ENCODE data around the gene KLHL2. TPM values are rescaled to one million over a fixed set of nuclear protein-coding genes. Genes with fewer than 3 reads are reported as not detected.
A peak's percentile ranks its signal among the peaks of the same experiment; 100 is the strongest.
"Not testable (repeated sequence)": the region's sequence is repeated elsewhere in the genome, so short reads cannot be mapped to it uniquely, and the experiment has no call there.

Gene KLHL2
- total RNA-seq, 2 experiments from 2014 or later = 36.8 to 39.2 TPM

DNA sequence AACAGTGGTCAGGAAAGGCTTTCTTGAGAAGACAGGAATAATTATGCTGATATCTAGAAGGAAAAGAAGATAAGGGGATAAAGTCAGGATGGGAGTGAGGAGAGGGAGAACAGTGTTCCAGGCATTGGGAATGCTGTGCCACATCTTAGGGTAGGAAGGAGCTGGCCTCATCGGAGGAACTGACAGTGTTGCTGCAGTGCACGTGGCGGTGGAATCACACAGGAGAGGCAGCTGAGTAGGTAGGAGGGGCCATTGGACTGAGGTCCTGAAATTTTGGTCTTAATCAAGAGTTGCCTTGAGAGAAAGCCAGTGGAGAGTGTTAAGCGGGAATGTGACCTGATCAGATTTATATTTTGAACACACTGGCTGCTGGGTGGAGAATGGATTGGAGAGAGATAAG, 13.9 kb downstream of the KLHL2 start:
- H3K4me3 Mint-ChIP-seq; DNase-seq; H3K9me3 Mint-ChIP-seq; CTCF ChIA-PET; H3K27me3 Mint-ChIP-seq (ENCODE audit: low read depth); intact Hi-C loops (cut with micrococcal nuclease): not testable (repeated sequence)
- peaks cover 38% of the 10 kb centered on the region for H3K36me3 Mint-ChIP-seq (ENCODE audit: low read depth)
- peaks cover 52% of the 10 kb centered on the region for H3K4me1 Mint-ChIP-seq (ENCODE audit: low read depth)
- peak overlapping the region; percentile 64 for H3K27ac Mint-ChIP-seq

DNA sequence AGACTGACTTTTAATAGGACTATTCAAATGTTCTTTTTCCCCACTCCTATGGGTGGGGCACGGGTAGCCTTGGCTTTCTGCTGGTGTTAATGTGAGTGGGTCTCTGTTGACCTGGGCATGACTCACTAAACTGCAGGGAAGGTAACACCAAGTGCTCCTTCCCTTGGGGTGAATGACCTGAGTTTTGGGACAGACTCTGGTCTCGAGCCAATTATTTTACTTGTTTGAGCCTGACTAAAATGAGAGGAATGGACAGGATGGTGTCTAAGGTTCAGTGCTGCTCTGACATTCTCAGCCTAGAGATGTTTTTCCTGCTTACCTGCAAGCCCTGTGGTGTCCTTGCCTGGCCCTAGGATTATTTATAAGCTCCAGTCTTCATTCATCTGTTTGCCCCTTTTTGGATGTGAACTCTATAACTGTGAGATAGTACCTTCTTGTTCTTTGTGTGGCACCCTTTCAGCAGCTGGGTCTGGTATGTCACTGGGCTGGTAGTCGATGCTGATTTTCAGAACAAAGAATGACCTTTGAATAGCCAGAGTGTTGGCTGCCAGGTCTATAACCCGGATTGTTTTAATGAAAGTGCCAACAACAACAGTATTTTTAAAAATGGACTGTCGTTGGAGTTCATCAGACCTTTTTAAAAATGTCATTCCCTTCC, 14.8 kb downstream of the KLHL2 start:
- DNase-seq; CTCF ChIA-PET; H3K9me3 Mint-ChIP-seq; H3K27me3 Mint-ChIP-seq (ENCODE audit: low read depth); H3K4me3 Mint-ChIP-seq; intact Hi-C loops (cut with micrococcal nuclease): not testable (repeated sequence)
- H3K27ac Mint-ChIP-seq = peak overlapping the region; percentile 85
- peaks cover 44% of the 10 kb centered on the region for H3K4me1 Mint-ChIP-seq (ENCODE audit: low read depth)
- peaks cover 38% of the 10 kb centered on the region for H3K36me3 Mint-ChIP-seq (ENCODE audit: low read depth)

DNA sequence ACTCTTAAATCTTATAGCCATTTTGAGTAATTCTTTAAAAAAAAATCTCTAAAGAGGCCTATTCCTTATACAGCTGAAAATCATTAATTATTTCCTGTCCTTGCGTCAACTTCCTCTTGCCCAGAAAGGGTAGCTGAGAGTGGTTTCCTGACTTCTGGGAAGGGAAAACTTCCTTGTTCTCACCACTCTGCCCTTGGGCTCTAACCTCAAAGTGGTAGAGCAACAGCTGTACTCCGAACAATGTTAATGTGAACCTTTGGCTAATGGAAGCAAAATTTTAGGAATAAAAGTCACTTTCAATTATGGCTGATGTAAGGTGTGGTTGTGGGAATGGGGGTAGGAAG, 15.3 kb downstream of the KLHL2 start:
- peak overlapping the region; percentile 85 for H3K27ac Mint-ChIP-seq
- no peaks in the 10 kb centered on the region for H3K9me3 Mint-ChIP-seq
- peaks cover 39% of the 10 kb centered on the region for H3K4me1 Mint-ChIP-seq (ENCODE audit: low read depth)
- CTCF ChIA-PET = no interaction called here
- intact Hi-C loops (cut with micrococcal nuclease) = no loop called here
- peak overlapping the region; percentile 38 for H3K4me3 Mint-ChIP-seq
- no peaks in the 10 kb centered on the region for H3K27me3 Mint-ChIP-seq (ENCODE audit: low read depth)
- H3K36me3 Mint-ChIP-seq (ENCODE audit: low read depth) = peaks cover 38% of the 10 kb centered on the region
- DNase-seq = no peak

DNA sequence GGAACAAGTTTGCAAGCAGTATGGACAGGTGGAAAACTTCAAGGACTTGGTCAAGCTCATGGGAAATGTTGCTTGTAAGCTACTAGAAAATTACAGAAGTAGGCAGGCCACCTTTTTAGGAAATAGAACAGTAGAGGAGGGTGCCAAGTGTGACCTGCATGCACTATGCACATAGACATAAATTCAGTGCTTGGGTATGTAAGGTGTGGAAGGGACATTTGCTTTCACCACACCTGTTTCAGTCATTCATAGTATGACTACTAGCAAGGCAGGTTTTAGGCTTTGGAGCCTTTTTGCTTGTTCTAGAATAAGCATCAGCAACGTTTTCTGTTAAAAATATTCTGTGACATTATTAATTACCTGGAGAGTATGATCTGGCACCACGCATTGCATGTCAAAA, 20.0 kb downstream of the KLHL2 start:
- Mint-ChIP-seq H3K36me3 (ENCODE audit: low read depth) (peaks cover 42% of the 10 kb centered on the region), H3K4me1 (ENCODE audit: low read depth) (peaks cover 40% of the 10 kb centered on the region)
- H3K27me3 Mint-ChIP-seq (ENCODE audit: low read depth); H3K27ac Mint-ChIP-seq; H3K4me3 Mint-ChIP-seq; H3K9me3 Mint-ChIP-seq; CTCF ChIA-PET; DNase-seq; intact Hi-C loops (cut with micrococcal nuclease): not testable (repeated sequence)

DNA sequence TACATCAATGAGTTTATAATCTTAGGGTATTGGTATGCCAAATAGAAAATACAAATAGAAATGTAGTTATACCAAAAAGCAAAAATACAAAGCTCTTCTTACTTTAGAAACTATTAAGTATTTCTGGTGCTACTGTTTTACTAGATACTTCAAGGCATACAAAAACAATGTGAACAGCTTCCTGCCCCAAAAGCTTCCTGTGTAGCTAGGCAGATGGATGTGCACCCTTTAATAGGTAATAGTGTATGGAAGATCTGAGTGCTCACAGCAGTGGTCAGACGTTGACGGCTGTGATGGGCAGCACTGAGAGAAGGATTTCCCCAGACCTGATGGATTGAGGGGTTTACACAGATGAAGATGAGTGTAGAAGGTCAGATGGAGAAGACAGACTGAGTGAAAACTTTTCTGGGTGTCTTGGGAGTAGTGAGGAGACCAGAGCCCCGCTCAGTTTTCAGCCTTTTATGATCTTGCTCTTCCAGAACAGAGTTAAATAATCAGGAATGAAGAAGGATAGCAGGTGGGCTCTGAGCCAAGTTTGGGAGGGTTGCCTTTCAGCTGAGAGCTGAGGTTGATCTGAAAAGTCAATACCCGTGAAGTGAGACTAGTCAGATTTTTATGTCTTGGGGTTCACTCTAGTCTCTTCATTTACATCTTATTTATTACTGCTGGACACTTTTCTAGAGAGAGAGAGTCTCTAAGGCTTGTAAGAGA, 22.3 kb downstream of the KLHL2 start:
- H3K9me3 Mint-ChIP-seq; H3K27me3 Mint-ChIP-seq (ENCODE audit: low read depth); CTCF ChIA-PET; H3K4me3 Mint-ChIP-seq; intact Hi-C loops (cut with micrococcal nuclease); DNase-seq; H3K27ac Mint-ChIP-seq: not testable (repeated sequence)
- Mint-ChIP-seq H3K36me3 (ENCODE audit: low read depth) (peaks cover 39% of the 10 kb centered on the region), H3K4me1 (ENCODE audit: low read depth) (peaks cover 40% of the 10 kb centered on the region)

DNA sequence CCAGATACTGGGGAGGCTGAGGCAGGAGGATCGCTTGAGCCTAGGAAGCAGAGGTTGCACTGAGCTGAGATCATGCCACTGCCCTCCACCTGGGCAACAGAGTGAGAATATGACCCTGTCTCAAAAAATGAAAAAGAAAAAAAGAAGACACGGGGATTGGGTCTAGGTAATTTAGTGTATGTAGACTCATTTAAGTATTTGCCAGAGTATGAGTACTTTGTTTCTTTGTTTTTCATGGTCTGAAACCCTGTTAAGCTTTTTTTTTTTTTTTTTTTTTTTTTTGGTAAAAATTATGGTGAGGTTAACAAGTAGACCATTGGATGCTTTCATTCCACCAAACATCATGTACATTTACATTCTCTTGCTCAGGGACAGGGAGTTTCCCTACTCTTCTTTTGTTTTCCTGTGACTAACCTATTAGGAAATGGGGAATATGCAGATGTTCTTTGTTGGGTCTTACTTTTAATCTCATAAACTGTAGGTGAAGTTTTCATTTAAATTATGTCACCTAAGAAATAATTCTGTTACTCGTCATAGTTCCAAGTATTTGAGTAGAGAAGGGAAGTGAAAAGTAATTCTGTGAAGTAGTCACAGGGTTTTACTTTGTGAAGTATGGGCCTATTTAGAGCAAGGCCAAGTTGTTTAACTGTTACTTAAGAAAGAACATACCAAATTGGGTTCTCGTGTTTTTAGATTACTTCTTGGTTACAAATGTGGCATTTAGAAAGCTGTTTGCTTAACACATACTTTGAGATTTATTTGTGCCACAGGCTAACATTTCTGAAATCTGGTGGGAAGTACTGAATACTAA, 25.5 kb downstream of the KLHL2 start:
- Mint-ChIP-seq H3K4me1 (ENCODE audit: low read depth) (peaks cover 43% of the 10 kb centered on the region), H3K27ac (peak overlapping the region; percentile 90), H3K36me3 (ENCODE audit: low read depth) (peaks cover 34% of the 10 kb centered on the region)
- intact Hi-C loops (cut with micrococcal nuclease) = loop anchor here (1.0 to 2.0 kb wide), 3 partner anchors 24 to 94 kb away; partner anchors contain the start of gene MSMO1
- CTCF ChIA-PET; H3K27me3 Mint-ChIP-seq (ENCODE audit: low read depth); DNase-seq; H3K4me3 Mint-ChIP-seq; H3K9me3 Mint-ChIP-seq: not testable (repeated sequence)

DNA sequence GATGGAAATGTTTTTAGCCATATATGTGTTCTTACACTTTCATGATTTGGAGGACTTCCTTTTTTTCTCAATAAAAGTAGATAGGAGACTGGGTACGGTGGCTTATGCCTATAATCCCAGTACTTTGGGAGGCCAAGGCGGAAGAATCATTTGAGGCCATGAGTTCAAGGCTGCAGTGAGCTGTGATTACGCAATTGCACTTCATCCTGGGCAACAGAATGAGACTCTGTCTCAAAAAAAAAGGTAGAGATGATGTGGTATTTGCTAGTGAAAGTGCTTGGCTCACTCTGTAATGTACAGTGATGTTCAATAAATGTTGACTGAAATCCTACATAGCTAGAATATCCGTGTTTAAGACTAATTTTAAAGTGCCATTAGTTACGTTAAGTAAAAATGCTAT, 27.4 kb downstream of the KLHL2 start:
- Mint-ChIP-seq H3K27ac (no peak overlapping the region), H3K27me3 (ENCODE audit: low read depth) (no peaks in the 10 kb centered on the region), H3K36me3 (ENCODE audit: low read depth) (peaks cover 30% of the 10 kb centered on the region), H3K4me3 (no peak overlapping the region), H3K4me1 (ENCODE audit: low read depth) (peaks cover 29% of the 10 kb centered on the region), H3K9me3 (no peaks in the 10 kb centered on the region)
- intact Hi-C loops (cut with micrococcal nuclease) = no loop called here
- DNase-seq = no peak
- CTCF ChIA-PET = interaction anchor here (0.7 kb wide), 1 partner anchor 107 kb away, joined by 3 read pairs; no protein-coding TSS in a partner anchor

DNA sequence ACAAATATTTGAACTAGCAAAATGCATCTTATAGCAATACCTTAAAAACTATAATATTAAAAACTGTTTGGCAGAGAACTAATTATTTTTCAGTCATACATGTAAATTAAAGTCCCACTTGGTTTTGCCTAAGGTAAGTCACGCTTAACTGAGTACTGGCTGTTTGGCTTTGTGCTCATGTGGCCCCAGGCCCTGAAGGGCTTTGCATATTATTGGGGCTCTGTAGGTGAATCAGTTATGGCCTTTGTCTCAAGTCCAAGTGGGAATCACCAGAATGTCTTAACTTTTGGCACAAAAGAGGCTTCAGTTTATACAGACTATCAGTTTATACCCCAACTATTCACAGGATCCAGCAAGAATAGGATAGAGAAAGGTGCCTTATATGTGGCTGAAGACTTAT, 29.5 kb downstream of the KLHL2 start:
- Mint-ChIP-seq H3K36me3 (ENCODE audit: low read depth) (peaks cover 28% of the 10 kb centered on the region), H3K4me1 (ENCODE audit: low read depth) (peaks cover 25% of the 10 kb centered on the region)
- H3K4me3 Mint-ChIP-seq; H3K9me3 Mint-ChIP-seq; intact Hi-C loops (cut with micrococcal nuclease); CTCF ChIA-PET; DNase-seq; H3K27me3 Mint-ChIP-seq (ENCODE audit: low read depth); H3K27ac Mint-ChIP-seq: not testable (repeated sequence)

DNA sequence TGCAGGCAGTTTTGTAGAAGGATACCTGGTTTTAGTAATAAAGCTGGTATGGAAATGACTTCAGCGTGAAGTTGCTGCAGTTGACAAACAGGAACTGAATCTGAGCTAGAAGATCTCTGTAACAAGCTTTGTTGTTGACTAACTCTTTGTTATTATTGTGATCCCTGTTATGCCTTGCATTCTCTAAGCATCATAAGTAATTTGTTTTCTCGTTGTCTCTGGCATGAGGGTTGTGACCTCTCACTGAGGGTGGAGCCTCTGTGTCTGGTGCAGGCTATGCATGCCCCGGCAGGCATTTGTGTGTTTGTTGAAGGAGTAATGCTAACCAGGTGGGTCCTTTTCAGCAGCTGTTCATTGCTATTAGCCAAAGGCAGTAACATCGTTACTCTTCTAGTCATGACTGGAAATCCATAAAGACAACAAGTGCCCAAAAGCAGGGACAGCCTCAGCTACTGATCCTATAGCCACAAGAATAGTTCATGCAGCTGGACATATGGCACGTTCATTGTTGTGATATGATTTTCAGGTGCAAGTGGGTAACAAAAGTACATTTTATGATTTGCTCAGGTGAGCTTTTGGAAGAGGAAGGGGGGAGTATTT, 30.8 kb downstream of the KLHL2 start:
- H3K27ac Mint-ChIP-seq; H3K27me3 Mint-ChIP-seq (ENCODE audit: low read depth); intact Hi-C loops (cut with micrococcal nuclease); H3K4me3 Mint-ChIP-seq; H3K9me3 Mint-ChIP-seq; DNase-seq: not testable (repeated sequence)
- H3K36me3 Mint-ChIP-seq (ENCODE audit: low read depth) = peaks cover 25% of the 10 kb centered on the region
- H3K4me1 Mint-ChIP-seq (ENCODE audit: low read depth) = peaks cover 17% of the 10 kb centered on the region
- CTCF ChIA-PET = interaction anchor here (0.6 kb wide), 1 partner anchor 130 kb away, joined by 3 read pairs; no protein-coding TSS in a partner anchor

DNA sequence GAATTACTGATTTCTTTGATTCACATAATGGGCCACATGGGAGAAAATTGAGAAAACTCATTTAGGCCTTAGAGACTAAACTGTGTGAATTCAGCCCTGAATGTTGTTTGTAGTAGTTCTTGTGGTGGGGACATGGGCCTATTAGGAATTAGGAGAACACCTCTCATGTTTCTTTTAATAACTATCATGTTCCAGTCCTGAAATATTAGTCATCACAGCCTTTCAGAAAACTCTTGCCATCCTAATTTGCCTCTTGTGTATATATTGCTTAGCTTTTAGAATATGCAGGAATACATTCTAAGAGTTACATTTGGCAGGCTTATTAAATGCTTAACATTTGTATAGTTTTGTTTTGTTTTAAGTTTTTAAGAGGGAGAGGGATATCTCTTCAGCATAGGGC, 33.4 kb downstream of the KLHL2 start:
- H3K4me1 Mint-ChIP-seq (ENCODE audit: low read depth); intact Hi-C loops (cut with micrococcal nuclease); H3K9me3 Mint-ChIP-seq; H3K27ac Mint-ChIP-seq; H3K4me3 Mint-ChIP-seq; CTCF ChIA-PET; H3K27me3 Mint-ChIP-seq (ENCODE audit: low read depth); DNase-seq: not testable (repeated sequence)
- H3K36me3 Mint-ChIP-seq (ENCODE audit: low read depth) = peaks cover 33% of the 10 kb centered on the region

DNA sequence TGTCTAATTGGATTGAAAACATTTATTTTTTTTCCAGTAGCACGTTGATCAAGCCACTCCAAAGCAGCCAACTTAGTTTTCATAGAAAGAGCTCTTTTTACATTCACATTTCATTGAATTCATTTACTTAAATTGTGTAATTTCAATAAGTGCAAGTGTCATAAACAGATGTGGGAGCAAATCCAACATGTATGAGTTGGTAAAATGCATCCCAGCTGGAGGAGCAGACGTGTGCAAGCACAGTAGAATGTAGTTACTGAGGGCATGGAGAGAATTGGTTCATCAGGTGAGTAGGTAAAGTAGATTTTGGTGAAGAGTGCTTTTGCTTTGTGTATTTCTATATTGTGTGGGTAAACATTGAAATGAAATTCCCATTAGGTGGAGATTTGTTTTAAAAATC, 36.8 kb downstream of the KLHL2 start:
- H3K4me3 Mint-ChIP-seq; CTCF ChIA-PET; DNase-seq; H3K9me3 Mint-ChIP-seq; H3K4me1 Mint-ChIP-seq (ENCODE audit: low read depth); H3K27ac Mint-ChIP-seq; intact Hi-C loops (cut with micrococcal nuclease); H3K27me3 Mint-ChIP-seq (ENCODE audit: low read depth): not testable (repeated sequence)
- peaks cover 28% of the 10 kb centered on the region for H3K36me3 Mint-ChIP-seq (ENCODE audit: low read depth)

DNA sequence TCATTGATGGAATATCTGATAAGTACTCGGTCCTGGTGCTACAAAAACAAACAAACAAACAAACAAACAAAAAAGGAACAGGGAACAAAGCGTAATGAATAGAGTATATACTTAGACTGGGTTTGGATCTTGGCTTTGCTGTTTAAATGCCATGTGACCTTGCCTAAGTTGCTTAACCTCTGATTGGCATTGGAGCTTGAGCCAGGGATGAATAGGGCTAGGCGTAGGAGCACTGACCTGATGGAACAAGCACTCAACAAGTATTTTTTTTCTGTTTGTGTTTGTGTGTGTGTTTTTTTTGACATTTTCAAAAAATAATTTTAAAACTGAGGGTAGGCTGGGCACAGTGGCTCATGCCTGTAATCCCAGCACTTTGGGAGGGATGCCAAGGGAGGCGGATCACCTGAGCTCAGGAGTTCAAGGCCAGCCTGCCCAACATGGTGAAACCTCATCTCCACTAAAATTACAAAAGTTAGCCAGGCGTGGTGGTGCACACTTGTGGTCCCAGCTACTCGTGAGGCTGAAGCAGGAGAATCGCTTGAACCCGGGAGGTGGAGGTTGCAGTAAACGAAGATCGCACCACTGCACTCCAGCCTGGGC, 37.3 kb downstream of the KLHL2 start:
- H3K4me1 Mint-ChIP-seq (ENCODE audit: low read depth); DNase-seq; H3K27ac Mint-ChIP-seq; H3K4me3 Mint-ChIP-seq; H3K9me3 Mint-ChIP-seq; H3K27me3 Mint-ChIP-seq (ENCODE audit: low read depth); intact Hi-C loops (cut with micrococcal nuclease); CTCF ChIA-PET: not testable (repeated sequence)
- peaks cover 26% of the 10 kb centered on the region for H3K36me3 Mint-ChIP-seq (ENCODE audit: low read depth)
